GM12873 (cell line): Measurements from ENCODE around the gene C10orf53.

Source experiments
- CTCF ChIP-seq: IDR thresholded peaks from 2 replicates; pipeline ENCODE4 v1.5.1; 2012; ENCODE audit warnings: low read depth, mild to moderate bottlenecking, moderate library complexity, low read length, control low read depth; ENCODE audit not compliant: insufficient read depth; ENCODE audit errors: missing control alignments

Gene C10orf53

DNA sequence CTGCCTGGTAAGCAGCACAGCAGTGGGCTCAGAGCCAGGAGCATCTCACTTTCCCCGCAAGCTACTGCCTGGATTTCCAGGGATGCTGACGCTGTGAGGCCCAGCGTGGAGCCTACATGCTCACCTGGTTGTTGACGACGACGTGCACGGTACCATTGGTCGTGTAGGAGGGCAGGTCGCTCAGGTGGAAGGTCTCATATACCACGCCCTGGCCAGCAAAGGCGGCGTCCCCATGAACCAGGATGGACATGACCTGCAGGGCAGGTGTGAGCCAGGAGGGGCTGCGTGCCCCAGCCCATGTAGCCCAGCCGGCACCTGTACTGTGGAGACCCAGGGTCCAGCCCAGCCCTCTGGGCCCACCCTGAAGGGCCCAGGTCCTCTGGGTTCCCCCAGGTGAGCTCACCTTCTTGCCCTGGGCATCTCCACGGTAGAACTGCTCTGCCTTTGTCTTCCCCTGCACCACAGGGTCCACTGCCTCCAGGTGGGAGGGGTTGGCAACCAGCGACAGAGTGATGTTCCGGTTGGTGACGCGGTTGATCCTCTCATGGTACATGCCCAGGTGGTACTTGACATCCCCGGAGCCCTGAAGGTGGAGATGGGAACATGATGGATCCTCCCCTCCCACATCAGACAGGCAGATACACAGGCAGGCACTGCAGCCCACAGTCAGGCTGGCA is 67.3 kb downstream of the C10orf53 start:
- no peak for TF ChIP-seq CTCF
